Measurements from ENCODE around the gene MAGEH1. TPM values are rescaled to one million over a fixed set of nuclear protein-coding genes. Genes with fewer than 3 reads are reported as not detected.

MAGEH1 gene
- total RNA-seq, 4 donors from 2014 or later: 7.9 to 15.2 (median 13.0) TPM

GRCh38 chrX:55480390-55481062, 28.6 kb downstream of the MAGEH1 start:
- DNase-seq (no peak), ATAC-seq (no peak)
- no peaks in the 10 kb centered on the region for H3K36me3 ChIP-seq
- TF ChIP-seq POLR2A (IDR thresholded peaks at IDR 0.05): no peak
- TF ChIP-seq CTCF (IDR thresholded peaks at IDR 0.05 in 4 of 5, conservative IDR thresholded peaks at IDR 0.05 in 1 of 5): no peak
- H3K27ac ChIP-seq: no peak overlapping the region
- H3K9me3 ChIP-seq: no peaks in the 10 kb centered on the region
- H3K4me3 ChIP-seq: no peak overlapping the region
- intact Hi-C loops (cut with DNase I; ENCODE audit: low total_unique reads): no loop called here
- in situ Hi-C loops (cut with MboI; ENCODE audit: low sequenced_read_pairs in 4 of 4): loop anchor here in 1 of 4 donors (25.0 kb wide), 1 partner anchor 232 kb away; the partner anchor contains the start of gene RRAGB
- H3K27me3 ChIP-seq: no peaks in the 10 kb centered on the region
- H3K4me1 ChIP-seq: no peaks in the 10 kb centered on the region

DNA sequence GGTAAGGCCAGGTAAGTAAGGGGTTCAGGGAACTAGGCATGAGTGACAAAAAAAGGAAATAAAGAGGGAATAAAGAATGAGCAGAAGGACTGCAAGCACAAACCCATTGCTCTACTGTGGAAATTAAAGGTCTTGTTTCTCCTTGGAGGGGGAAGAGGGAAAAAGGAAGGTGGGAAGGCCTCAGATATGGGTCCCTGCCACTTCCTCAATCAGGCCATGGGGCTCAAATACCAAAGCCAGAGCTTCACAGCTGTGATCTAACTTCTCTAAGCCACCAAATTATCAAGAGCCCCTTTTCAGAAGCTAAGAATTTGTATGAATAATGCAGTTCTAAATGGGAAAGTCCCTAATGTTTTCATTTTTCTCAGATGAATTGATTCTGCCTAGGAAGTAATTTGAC, 33.0 kb downstream of the MAGEH1 start:
- Histone ChIP-seq H3K9me3 (no peaks in the 10 kb centered on the region), H3K4me3 (no peak overlapping the region), H3K27ac (no peak overlapping the region), H3K36me3 (no peaks in the 10 kb centered on the region), H3K27me3 (no peaks in the 10 kb centered on the region), H3K4me1 (no peaks in the 10 kb centered on the region)
- TF ChIP-seq CTCF (IDR thresholded peaks at IDR 0.05 in 4 of 5, conservative IDR thresholded peaks at IDR 0.05 in 1 of 5) (no peak), POLR2A (IDR thresholded peaks at IDR 0.05) (no peak)
- ATAC-seq (no peak), DNase-seq (no peak)
- in situ Hi-C loops (cut with MboI; ENCODE audit: low sequenced_read_pairs in 4 of 4) (loop anchor here in 1 of 4 donors (25.0 kb wide), 1 partner anchor 227 kb away; the partner anchor contains the start of gene RRAGB), intact Hi-C loops (cut with DNase I; ENCODE audit: low total_unique reads) (no loop called here)

GRCh38 chrX:55486736-55487135, 34.8 kb downstream of the MAGEH1 start:
- no peak for DNase-seq
- H3K27me3 ChIP-seq: no peaks in the 10 kb centered on the region
- no peak for TF ChIP-seq CTCF (IDR thresholded peaks at IDR 0.05 in 4 of 5, conservative IDR thresholded peaks at IDR 0.05 in 1 of 5)
- TF ChIP-seq POLR2A (IDR thresholded peaks at IDR 0.05): no peak
- H3K4me3 ChIP-seq: no peak overlapping the region
- no peak overlapping the region for H3K27ac ChIP-seq
- no peak for ATAC-seq
- H3K9me3 ChIP-seq: no peaks in the 10 kb centered on the region
- intact Hi-C loops (cut with DNase I; ENCODE audit: low total_unique reads): no loop called here
- no peaks in the 10 kb centered on the region for H3K4me1 ChIP-seq
- in situ Hi-C loops (cut with MboI; ENCODE audit: low sequenced_read_pairs in 4 of 4): loop anchor here in 1 of 4 donors (25.0 kb wide), 1 partner anchor 226 kb away; the partner anchor contains the start of gene RRAGB
- no peaks in the 10 kb centered on the region for H3K36me3 ChIP-seq

DNA sequence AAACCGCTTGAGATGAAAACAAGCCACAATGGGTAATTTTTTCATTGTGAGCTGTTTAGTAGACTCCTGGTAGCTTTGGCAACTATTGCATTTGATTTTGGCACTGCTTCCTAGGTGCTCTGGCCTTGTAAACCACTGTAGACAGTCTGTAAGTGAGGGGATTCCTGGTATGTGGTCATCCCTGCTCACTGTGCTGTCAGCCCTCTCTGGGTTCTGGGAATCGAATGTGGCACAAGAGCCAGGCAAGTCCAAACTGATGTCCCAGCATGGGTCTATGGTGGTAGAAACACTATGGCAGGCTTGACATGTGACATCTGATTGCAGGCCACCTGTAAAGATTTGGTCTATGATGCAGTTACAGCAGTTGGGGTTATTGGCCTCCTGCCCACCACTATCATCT, 35.2 kb downstream of the MAGEH1 start:
- no peaks in the 10 kb centered on the region for H3K27me3 ChIP-seq
- intact Hi-C loops (cut with DNase I; ENCODE audit: low total_unique reads) (no loop called here), in situ Hi-C loops (cut with MboI; ENCODE audit: low sequenced_read_pairs in 4 of 4) (loop anchor here in 1 of 4 donors (25.0 kb wide), 1 partner anchor 225 kb away; the partner anchor contains the start of gene RRAGB)
- TF ChIP-seq POLR2A (IDR thresholded peaks at IDR 0.05) (no peak), CTCF (IDR thresholded peaks at IDR 0.05 in 4 of 5, conservative IDR thresholded peaks at IDR 0.05 in 1 of 5) (no peak)
- ATAC-seq: no peak
- H3K4me3 ChIP-seq: no peak overlapping the region
- H3K27ac ChIP-seq: no peak overlapping the region
- no peaks in the 10 kb centered on the region for H3K36me3 ChIP-seq
- H3K9me3 ChIP-seq: no peaks in the 10 kb centered on the region
- no peak for DNase-seq
- H3K4me1 ChIP-seq: no peaks in the 10 kb centered on the region

Measured in gastrocnemius medialis (tissue), 4 donors.